GM18858 (cell line): ENCODE results near the gene PIK3R2.

Source experiments
- ATAC-seq: cut with Tn5 transposase; IDR thresholded peaks from one replicate; pipeline ENCODE4 v1.9.1; 2021; ENCODE audit not compliant: unreplicated experiment

The PIK3R2 gene

GRCh38 chr19:18122860-18123795, 29.8 kb upstream of the PIK3R2 start:
- no peak for ATAC-seq

- ATAC-seq = no peak
These were observed 29.1 kb upstream of the PIK3R2 start for GRCh38 chr19:18123819-18124218.

GRCh38 chr19:18126097-18126496, 26.9 kb upstream of the PIK3R2 start:
- ATAC-seq = no peak

GRCh38 chr19:18128044-18128443, 24.9 kb upstream of the PIK3R2 start:
- no peak for ATAC-seq

GRCh38 chr19:18128805-18129204, 24.2 kb upstream of the PIK3R2 start:
- ATAC-seq = no peak

- ATAC-seq = no peak
These were observed 22.3 kb upstream of the PIK3R2 start for GRCh38 chr19:18130523-18131242.

GRCh38 chr19:18131841-18132596, 20.9 kb upstream of the PIK3R2 start:
- no peak for ATAC-seq

- ATAC-seq = no peak
These were observed 17.0 kb upstream of the PIK3R2 start for GRCh38 chr19:18135712-18136584.

GRCh38 chr19:18137242-18137641, 15.7 kb upstream of the PIK3R2 start:
- ATAC-seq = no peak

GRCh38 chr19:18137657-18138339, 15.2 kb upstream of the PIK3R2 start:
- ATAC-seq = no peak

GRCh38 chr19:18140473-18140872, 12.5 kb upstream of the PIK3R2 start:
- ATAC-seq = no peak

- no peak for ATAC-seq
These were observed 11.9 kb upstream of the PIK3R2 start for GRCh38 chr19:18141031-18141430.

GRCh38 chr19:18143902-18144301, 9.1 kb upstream of the PIK3R2 start:
- ATAC-seq = no peak

GRCh38 chr19:18144361-18144760, 8.6 kb upstream of the PIK3R2 start:
- no peak for ATAC-seq

GRCh38 chr19:18144906-18145305, 8.1 kb upstream of the PIK3R2 start:
- ATAC-seq = no peak

- no peak for ATAC-seq
These were observed 7.5 kb upstream of the PIK3R2 start for GRCh38 chr19:18145391-18145999.

GRCh38 chr19:18147396-18147795, 5.6 kb upstream of the PIK3R2 start:
- no peak for ATAC-seq

- ATAC-seq = no peak
These were observed 3.4 kb upstream of the PIK3R2 start for GRCh38 chr19:18149596-18149975.

- ATAC-seq = no peak
These were observed 2.0 kb upstream of the PIK3R2 start for GRCh38 chr19:18150776-18151624.
